GM12874 (cell line): ENCODE data around the gene TRMT61A.
A peak's percentile ranks its signal among the peaks of the same experiment; 100 is the strongest.

Experiments used
- CTCF ChIP-seq: IDR thresholded peaks from 2 replicates; pipeline ENCODE4 v1.5.1; 2011; ENCODE audit warnings: low read depth, mild to moderate bottlenecking, control low read depth, low read length, moderate library complexity; ENCODE audit not compliant: insufficient read depth

TRMT61A gene

GRCh38 chr14:103522649-103523574, 6.1 kb upstream of the TRMT61A start, which contains the start of gene CKB:
TSS of gene CKB (minus strand) at chr14:103522830. CDS start at chr14:103522493, 337 bp downstream.
- TF ChIP-seq CTCF, result no peak

- TF ChIP-seq CTCF, result no peak
Observed at GRCh38 chr14:103523575-103523954, 5.4 kb upstream of the TRMT61A start.

GRCh38 chr14:103524002-103524935, 4.7 kb upstream of the TRMT61A start:
- peak; percentile 26; the same call in 1 of the 2 replicates for TF ChIP-seq CTCF

- TF ChIP-seq CTCF, result no peak
Observed at GRCh38 chr14:103526247-103526913, 2.6 kb upstream of the TRMT61A start.

- no peak for TF ChIP-seq CTCF
Observed at GRCh38 chr14:103526914-103527248, 2.1 kb upstream of the TRMT61A start.

- TF ChIP-seq CTCF, result no peak
Observed at GRCh38 chr14:103527408-103528145, 1.4 kb upstream of the TRMT61A start.
